Heart right ventricle (tissue), 16 donors: ENCODE data around the gene PRSS35. TPM values are rescaled to one million over a fixed set of nuclear protein-coding genes. Genes with fewer than 3 reads are reported as not detected.
A peak's percentile ranks its signal among the peaks of the same experiment; 100 is the strongest.

Experiments
- ATAC-seq, 8 donors: fragments of 200-7000 bp; cut with Tn5 transposase; one replicate each; pipeline ENCODE4 v1.9.1; 2020; ENCODE audit warnings: mild to moderate bottlenecking in 8 of 8, moderate library complexity in 8 of 8, moderate number of reproducible peaks in 1 of 8
- DNase-seq, 2 donors: peaks; one replicate each; pipeline ENCODE4 v3.0.0-alpha.2; 2020
- H3K27ac ChIP-seq, 10 donors: fragments of 200-600 bp; sonication (generic) in 2 of 10; one replicate each; pipeline versions ENCODE4 v1.5.0 to v1.8.0; 2020 to 2022; ENCODE audit warnings: mild to moderate bottlenecking in 3 of 10
- H3K27me3 ChIP-seq, 7 donors: fragments of 200-600 bp; one replicate each; pipeline ENCODE4 v1.8.0; 2021 to 2022; ENCODE audit warnings: mild to moderate bottlenecking in 2 of 7
- H3K36me3 ChIP-seq, 9 donors: fragments of 200-600 bp; sonication (generic) in 1 of 9; one replicate each; pipeline versions ENCODE4 v1.5.0 to v1.8.0; 2020 to 2022; ENCODE audit warnings: mild to moderate bottlenecking in 2 of 9
- H3K4me1 ChIP-seq, 9 donors: fragments of 200-600 bp; sonication (generic) in 1 of 9; one replicate each; pipeline versions ENCODE4 v1.5.0 to v1.8.0; 2020 to 2022; ENCODE audit warnings: mild to moderate bottlenecking in 4 of 9
- H3K4me3 ChIP-seq, 10 donors: fragments of 200-600 bp; sonication (generic) in 2 of 10; one replicate each; pipeline versions ENCODE4 v1.5.0 to v1.8.0; 2020 to 2022; ENCODE audit warnings: mild to moderate bottlenecking in 7 of 10, moderate library complexity in 2 of 10
- H3K9me3 ChIP-seq, 11 donors: fragments of 200-600 bp in 10 of 11; sonication (generic) in 2 of 11; one replicate each; pipeline versions ENCODE4 v1.5.0 to v1.8.0; 2013 to 2022; ENCODE audit warnings: mild to moderate bottlenecking in 2 of 11, control low read depth in 1 of 11, moderate library complexity in 1 of 11
- WGBS, 2 donors: extraction: QIAGEN DNeasy Blood & Tissue Kit; methylation state at CpG; one replicate each; pipeline ENCODE4 v1.1.7; 2013; ENCODE audit warnings: inconsistent platforms in 1 of 2; 5-methylcytosine and 5-hydroxymethylcytosine counted together
- intact Hi-C, 10 donors: fragments of 100-400 bp; cut with DNase I; formaldehyde crosslinking; loops; one replicate each; pipeline versions ENCODE4 v1.11.1 to v1.14.2; 2022
- long read RNA-seq, 3 donors: library from polyadenylated mRNA; unstranded; transcript quantifications; one replicate each; pipeline ENCODE4 v2.0.0, GENCODE V29; 2020 to 2021
- polyA plus RNA-seq, 2 donors: library from polyadenylated mRNA; stranded (reverse); fragments of 200-250 nt; gene quantifications; one replicate each; pipeline ENCODE4 v1.2.3, GENCODE V29; 2013
- total RNA-seq, 10 donors: library from RNA; stranded (reverse); fragmentation: NEBNext Ultra II Directional in 3 of 10; extraction: Animal tissue kit (Norgen Biotek cat#: 25700) in 3 of 10; gene quantifications; one replicate each; pipeline versions ENCODE4 v1.2.1 to v1.2.4, GENCODE V29; 2021 to 2023
- TF ChIP-seq, protein P1 (sequence below), 9 donors: fragments of 200-600 bp; sonication (generic) in 2 of 9; IDR thresholded peaks; one replicate each; pipeline versions ENCODE4 v1.5.0 to v1.8.0; 2021 to 2022; ENCODE audit warnings: antibody characterized with exemption in 9 of 9, mild to moderate bottlenecking in 5 of 9, moderate library complexity in 1 of 9
- donor health status: Arrhythmogenic right ventricular cardiomyopathy.
- donor health status: ischemic (EF 13 %, LVEDD 7.1; RV severe dilation, severe dysfunction).
- donor health status: healthy with polysubstance abuse.
- donor health status: DM: no; HTN: yes; CAD: no.
- donor health status: DM: no; HTN: no; CAD: no.
- donor health status: ischemic (EF 25% LVEDD 6.9; RV normal size, moderate dysfunction).
- donor health status: ischemic (EF 25% LVEDD 5.7; RV mildly dilated, moderate dysfunction).
- donor health status: healthy.
- donor health status: DM: yes; HTN: yes; CAD: no.
- donor health status: Ischemic cardiomyopathy.
- donor health status: ischemic (EF 35%, LVEDD 5.7; RV mildly dilated, moderate dysfunction).
- donor health status: nonischemic (EF 11% LVEDD 7.7; RV severe dilation, severe dysfunction).
- donor health status: DM: yes; HTN: yes; CAD: no.
- donor health status: PGD.
- donor health status: ischemic (EF 29% LVEDD 5.4; RV normal size, mild dysfunction).
- donor health status: nonischemic (EF 23%, LVEDD 6.1; RV moderate dilation, normal function).

Gene PRSS35, protein sequence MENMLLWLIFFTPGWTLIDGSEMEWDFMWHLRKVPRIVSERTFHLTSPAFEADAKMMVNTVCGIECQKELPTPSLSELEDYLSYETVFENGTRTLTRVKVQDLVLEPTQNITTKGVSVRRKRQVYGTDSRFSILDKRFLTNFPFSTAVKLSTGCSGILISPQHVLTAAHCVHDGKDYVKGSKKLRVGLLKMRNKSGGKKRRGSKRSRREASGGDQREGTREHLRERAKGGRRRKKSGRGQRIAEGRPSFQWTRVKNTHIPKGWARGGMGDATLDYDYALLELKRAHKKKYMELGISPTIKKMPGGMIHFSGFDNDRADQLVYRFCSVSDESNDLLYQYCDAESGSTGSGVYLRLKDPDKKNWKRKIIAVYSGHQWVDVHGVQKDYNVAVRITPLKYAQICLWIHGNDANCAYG
- total RNA-seq (under 1 TPM in 5 of 10 donors, not detected in 5; 0.11 to 0.77 (median 0.33) TPM), polyA plus RNA-seq (under 1 TPM; 0.17 to 0.37 TPM)
- long read RNA-seq, donor 1, partial matches to known transcripts = 0 of 1 reads
- long read RNA-seq, donor 1, other reads (novel, unspliced or antisense) = 0 of 1 reads
- long read RNA-seq, donor 2 = 0 reads
- long read RNA-seq, donor 3 = 0 reads

DNA sequence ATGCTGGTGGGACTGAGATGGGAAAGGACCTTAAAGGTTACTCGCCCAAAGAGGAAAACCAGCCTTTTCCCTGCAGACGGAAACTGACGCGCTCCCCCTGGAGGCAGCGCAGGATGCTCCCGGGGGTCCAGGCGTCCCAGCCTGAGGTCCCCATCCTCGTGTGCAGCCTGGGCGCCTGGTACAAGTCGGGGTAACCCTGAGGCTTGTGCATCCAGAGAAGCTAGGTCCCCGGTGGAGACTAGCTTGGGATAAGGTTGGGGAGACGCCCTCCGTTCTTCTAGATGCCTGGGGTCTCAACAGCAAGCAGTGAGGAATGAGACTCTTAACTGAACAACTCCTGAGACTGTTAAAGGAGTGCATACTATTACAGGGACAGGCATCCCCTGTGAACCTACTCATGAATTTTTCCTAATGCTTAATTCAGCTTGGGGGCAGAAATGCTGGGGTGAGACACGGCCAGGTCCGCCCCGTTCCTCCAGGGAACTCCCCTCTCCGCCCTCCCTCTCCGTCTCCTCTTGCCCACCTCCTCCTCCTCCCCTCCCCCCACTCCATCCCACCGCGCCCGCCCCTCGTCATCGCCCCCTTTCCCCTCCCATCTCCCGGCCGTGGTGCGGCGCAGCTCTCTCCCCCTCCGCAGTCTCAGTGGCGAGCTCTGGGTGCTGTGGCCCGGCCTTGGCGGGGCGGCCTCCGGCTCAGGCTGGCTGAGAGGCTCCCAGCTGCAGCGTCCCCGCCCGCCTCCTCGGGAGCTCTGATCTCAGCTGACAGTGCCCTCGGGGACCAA is at the start of gene PRSS35:
TSS of gene PRSS35 (plus strand) at position 634 of the 781 bp plus-strand sequence. CDS start 10,908 bp downstream, outside the sequence.
- DNase-seq (peak; percentile 12 to 56), ATAC-seq (peak; percentile 83 to 91 (median 88))
- H3K4me1 ChIP-seq = peaks cover 0 to 12% (median 6%) of the 10 kb centered on the region in 9 donors
- TF ChIP-seq, protein P1, sequence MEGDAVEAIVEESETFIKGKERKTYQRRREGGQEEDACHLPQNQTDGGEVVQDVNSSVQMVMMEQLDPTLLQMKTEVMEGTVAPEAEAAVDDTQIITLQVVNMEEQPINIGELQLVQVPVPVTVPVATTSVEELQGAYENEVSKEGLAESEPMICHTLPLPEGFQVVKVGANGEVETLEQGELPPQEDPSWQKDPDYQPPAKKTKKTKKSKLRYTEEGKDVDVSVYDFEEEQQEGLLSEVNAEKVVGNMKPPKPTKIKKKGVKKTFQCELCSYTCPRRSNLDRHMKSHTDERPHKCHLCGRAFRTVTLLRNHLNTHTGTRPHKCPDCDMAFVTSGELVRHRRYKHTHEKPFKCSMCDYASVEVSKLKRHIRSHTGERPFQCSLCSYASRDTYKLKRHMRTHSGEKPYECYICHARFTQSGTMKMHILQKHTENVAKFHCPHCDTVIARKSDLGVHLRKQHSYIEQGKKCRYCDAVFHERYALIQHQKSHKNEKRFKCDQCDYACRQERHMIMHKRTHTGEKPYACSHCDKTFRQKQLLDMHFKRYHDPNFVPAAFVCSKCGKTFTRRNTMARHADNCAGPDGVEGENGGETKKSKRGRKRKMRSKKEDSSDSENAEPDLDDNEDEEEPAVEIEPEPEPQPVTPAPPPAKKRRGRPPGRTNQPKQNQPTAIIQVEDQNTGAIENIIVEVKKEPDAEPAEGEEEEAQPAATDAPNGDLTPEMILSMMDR (IDR thresholded peaks at IDR 0.05) = peak; percentile 9 to 74 (median 58)
- peaks cover 0 to 28% (median 0%) of the 10 kb centered on the region in 7 donors for H3K27me3 ChIP-seq
- intact Hi-C loops = loop anchor here (2.0 to 10.0 kb wide), 7 partner anchors 87 to 447 kb away; partner anchors contain the start of genes DOP1A (in 2 of the 10) and UBE3D (in 2 of the 10)
- no peaks in the 10 kb centered on the region for H3K36me3 ChIP-seq
- H3K4me3 ChIP-seq = peak within 1 kb of the TSS in 9 of 10 donors; percentile 24 to 53 (median 45)
- 0 to 4% methylated on average over 37 to 38 of the region's 38 CpGs for whole genome bisulfite sequencing, 2 donors
- H3K9me3 ChIP-seq = no peaks in the 10 kb centered on the region
- H3K27ac ChIP-seq = no peak within 1 kb of the TSS

DNA sequence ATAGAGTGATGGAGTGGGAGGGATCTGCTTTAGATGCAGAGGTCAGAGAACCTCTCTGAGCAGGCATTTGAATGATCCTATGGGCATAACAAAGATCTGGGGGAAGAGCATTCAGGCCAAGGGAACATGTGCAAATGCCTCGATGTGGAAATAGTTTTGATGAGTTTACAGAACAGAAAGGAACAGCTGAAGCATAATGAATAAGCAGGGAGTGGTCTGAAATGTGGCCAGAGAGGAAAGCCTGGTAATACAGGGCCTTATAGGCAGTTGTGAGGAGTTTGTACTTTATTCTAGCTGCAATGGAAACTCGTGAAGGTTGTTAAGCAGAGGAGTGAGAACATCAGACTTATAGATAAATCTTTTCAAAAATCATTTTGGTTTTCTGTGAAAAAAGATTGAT is 48.4 kb upstream of the PRSS35 start:
- TF ChIP-seq, protein P1 (IDR thresholded peaks at IDR 0.05) = no peak
- peak in 3 of 8 donors; percentile 46 to 71 (median 51) for ATAC-seq
- H3K27ac ChIP-seq = peak overlapping the region in 1 of 10 donors; percentile 58
- H3K4me1 ChIP-seq = peaks cover 0 to 32% (median 0%) of the 10 kb centered on the region in 9 donors
- H3K36me3 ChIP-seq = no peaks in the 10 kb centered on the region
- H3K4me3 ChIP-seq = no peak overlapping the region
- H3K27me3 ChIP-seq = no peaks in the 10 kb centered on the region
- no peaks in the 10 kb centered on the region for H3K9me3 ChIP-seq
- WGBS, 2 donors = 55 to 68% methylated on average over 2 of the region's 2 CpGs
- no peak for DNase-seq
- intact Hi-C loops = no loop called here

DNA sequence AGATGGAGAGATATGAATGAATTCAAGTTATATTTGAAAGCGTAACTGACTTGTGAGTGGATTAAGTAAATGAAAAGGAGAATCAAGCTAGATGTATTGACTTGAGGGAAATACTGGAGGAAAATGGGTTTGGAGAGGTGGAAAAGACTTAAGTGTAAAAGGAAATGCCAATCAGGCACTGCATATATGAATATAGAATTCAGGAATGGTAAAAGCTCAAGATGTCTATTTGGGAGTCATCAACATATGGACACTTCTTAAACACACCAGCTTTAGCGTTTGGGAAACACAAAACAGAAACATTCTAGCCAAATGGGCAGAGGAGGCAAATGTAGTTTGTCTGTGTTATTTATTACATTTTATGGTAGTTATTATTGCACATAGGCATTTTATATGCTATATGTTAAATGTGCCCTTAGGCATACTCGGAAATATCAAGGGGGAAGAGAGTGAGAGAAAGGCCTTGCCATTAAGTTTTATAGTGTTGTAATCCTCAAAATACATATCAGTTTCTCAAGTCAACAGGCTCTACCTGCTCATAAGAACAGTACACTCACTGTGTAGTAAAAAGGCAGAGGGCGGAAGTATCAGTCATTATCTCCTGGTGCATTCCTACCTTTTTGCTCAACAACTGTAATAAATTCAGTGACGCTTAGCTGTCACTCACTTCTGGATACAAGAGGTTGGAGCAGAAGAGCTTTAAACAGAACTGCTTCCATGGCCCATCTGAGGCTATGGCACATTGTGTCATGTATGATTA is 47.8 kb upstream of the PRSS35 start:
- peak overlapping the region in 1 of 10 donors; percentile 58 for H3K27ac ChIP-seq
- H3K4me3 ChIP-seq = no peak overlapping the region
- H3K27me3 ChIP-seq = no peaks in the 10 kb centered on the region
- H3K9me3 ChIP-seq = no peaks in the 10 kb centered on the region
- intact Hi-C loops = no loop called here
- DNase-seq (no peak), ATAC-seq (no peak)
- H3K4me1 ChIP-seq = peaks cover 0 to 34% (median 0%) of the 10 kb centered on the region in 9 donors
- H3K36me3 ChIP-seq = no peaks in the 10 kb centered on the region
- WGBS, 2 donors = 92 to 95% methylated on average over 5 of the region's 5 CpGs
- TF ChIP-seq, protein P1 (IDR thresholded peaks at IDR 0.05) = no peak
